BJ (cell line): ENCODE data around the gene NAP1L5. TPM values are rescaled to one million over a fixed set of nuclear protein-coding genes. Genes with fewer than 3 reads are reported as not detected.

Source experiments
- CTCF ChIA-PET: fragments of 350-600 bp; formaldehyde crosslinking; extraction: SDS; loops from one replicate; lab custom pipeline; 2021; ENCODE audit warnings: antibody characterized with exemption, inconsistent platforms; lab: Yijun Ruan, JAX
- POLR2A ChIA-PET: fragments of 300-600 bp; sonication (Branson Sonifier 250); formaldehyde crosslinking; extraction: SDS; loops from one replicate; lab custom pipeline; 2021; ENCODE audit warnings: antibody characterized with exemption; lab: Charles Lee
- DNase-seq: peaks from one replicate; pipeline ENCODE4 v3.0.0-alpha.2; 2011; ENCODE audit warnings: low read depth
- H3K27me3 ChIP-seq: 2 replicates; pipeline ENCODE4 v1.6.0; 2011; ENCODE audit warnings: low read length; ENCODE audit not compliant: control insufficient read depth, insufficient read depth
- H3K36me3 ChIP-seq: 2 replicates; pipeline ENCODE4 v1.5.1; 2011; ENCODE audit warnings: low read length; ENCODE audit not compliant: control insufficient read depth, insufficient read depth
- H3K4me3 ChIP-seq: 2 replicates; pipeline ENCODE4 v1.5.1; 2011; ENCODE audit warnings: low read depth, mild to moderate bottlenecking, control low read depth, low read length
- polyA plus RNA-seq: library from polyadenylated mRNA; depleted of rRNA; stranded (reverse); fragments of >200 nt; gene quantifications from 2 replicates; pipeline ENCODE4 v1.2.3, GENCODE V29; 2011
- TF ChIP-seq, protein P1 (sequence below): IDR thresholded peaks from 2 replicates; pipeline ENCODE4 v1.5.1; 2011; ENCODE audit warnings: low read depth, mild to moderate bottlenecking, control low read depth, inconsistent platforms, low read length, moderate library complexity; ENCODE audit not compliant: insufficient read depth

NAP1L5 gene
- polyA plus RNA-seq, 1 experiment: 2.2 TPM

DNA sequence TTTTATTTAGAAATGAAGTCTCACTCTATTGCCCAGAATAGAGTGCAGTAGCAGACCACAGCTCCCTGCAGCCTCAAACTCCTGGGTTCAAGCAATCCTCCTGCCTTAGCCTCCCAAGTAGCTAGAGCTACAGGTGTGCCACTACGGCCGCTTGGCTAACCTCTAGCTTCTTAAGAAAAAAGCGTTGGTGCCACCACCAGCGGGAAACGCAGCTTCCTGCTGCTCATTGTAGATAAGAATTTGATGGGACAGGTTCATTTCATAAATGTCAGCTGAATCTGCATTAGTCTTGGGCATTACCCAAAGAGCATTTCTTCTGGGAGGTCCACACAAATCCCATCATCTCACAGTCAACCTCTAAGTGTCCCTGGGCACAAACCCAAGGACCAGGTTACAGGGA, 33.2 kb upstream of the NAP1L5 start:
- H3K4me3 ChIP-seq: no peak overlapping the region
- ChIA-PET CTCF (interaction anchor here (0.5 to 0.7 kb wide), 2 partner anchors 191 to 1197 kb away, joined by 3 read pairs; no protein-coding TSS in a partner anchor), POLR2A (no interaction called here)
- peaks cover 6% of the 10 kb centered on the region for H3K36me3 ChIP-seq
- H3K27me3 ChIP-seq: no peaks in the 10 kb centered on the region
- DNase-seq: no peak
- TF ChIP-seq, protein P1, sequence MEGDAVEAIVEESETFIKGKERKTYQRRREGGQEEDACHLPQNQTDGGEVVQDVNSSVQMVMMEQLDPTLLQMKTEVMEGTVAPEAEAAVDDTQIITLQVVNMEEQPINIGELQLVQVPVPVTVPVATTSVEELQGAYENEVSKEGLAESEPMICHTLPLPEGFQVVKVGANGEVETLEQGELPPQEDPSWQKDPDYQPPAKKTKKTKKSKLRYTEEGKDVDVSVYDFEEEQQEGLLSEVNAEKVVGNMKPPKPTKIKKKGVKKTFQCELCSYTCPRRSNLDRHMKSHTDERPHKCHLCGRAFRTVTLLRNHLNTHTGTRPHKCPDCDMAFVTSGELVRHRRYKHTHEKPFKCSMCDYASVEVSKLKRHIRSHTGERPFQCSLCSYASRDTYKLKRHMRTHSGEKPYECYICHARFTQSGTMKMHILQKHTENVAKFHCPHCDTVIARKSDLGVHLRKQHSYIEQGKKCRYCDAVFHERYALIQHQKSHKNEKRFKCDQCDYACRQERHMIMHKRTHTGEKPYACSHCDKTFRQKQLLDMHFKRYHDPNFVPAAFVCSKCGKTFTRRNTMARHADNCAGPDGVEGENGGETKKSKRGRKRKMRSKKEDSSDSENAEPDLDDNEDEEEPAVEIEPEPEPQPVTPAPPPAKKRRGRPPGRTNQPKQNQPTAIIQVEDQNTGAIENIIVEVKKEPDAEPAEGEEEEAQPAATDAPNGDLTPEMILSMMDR: no peak

DNA sequence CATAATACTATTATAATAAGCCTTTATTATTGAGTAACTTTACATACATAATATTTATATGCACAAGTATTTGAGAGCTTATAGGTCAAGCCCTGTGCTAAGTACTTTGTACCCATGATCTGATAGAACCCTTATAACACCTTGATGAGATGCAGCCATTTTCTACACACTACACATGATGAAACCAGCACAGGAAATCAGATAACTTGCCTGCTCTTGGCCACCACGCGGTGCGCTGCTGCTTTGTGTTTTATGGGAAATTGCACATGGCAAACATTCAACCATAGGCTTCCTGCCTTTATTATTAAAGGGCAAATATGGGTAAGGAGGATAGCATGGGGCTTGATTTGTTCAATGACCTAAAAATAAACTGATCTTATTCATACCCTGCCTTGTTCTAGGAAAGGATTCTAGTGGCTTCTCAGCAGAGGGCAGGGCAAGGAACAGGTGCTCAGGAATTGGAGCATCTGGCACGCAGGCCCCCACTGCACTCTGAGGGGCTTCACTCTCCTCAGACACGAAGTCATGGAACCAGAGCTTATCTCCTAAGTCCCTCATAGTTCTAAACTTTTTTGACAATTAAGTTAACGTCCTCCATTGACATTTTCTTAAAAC, 31.6 kb upstream of the NAP1L5 start:
- Histone ChIP-seq H3K4me3 (no peak overlapping the region), H3K36me3 (peaks cover 6% of the 10 kb centered on the region), H3K27me3 (no peaks in the 10 kb centered on the region)
- POLR2A ChIA-PET: no interaction called here
- CTCF ChIA-PET: interaction anchor here (1.0 kb wide), 1 partner anchor 294 kb away, joined by 3 read pairs; no protein-coding TSS in a partner anchor
- TF ChIP-seq, protein P1: no peak
- no peak for DNase-seq

DNA sequence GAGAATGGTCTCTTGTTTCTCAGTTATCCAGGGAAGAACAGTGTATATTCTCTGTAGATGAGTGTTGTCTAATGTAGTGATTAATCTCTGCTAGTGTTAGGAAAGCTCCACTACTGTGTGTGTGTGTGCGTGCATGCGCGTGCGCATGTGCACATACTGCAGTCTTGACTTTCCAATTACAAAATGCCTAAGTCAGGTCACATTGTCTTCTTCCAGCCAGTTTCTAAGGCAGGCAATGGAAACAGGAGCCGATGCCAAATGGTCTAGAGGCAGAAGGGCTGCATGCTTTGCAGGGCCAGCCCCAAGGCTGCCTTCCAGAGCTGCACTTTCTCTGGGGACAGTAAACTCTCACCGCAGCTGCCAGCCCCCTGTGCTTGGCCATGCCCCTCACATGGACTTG, 30.5 kb upstream of the NAP1L5 start:
- POLR2A ChIA-PET: no interaction called here
- CTCF ChIA-PET: no interaction called here
- TF ChIP-seq, protein P1: no peak
- no peak overlapping the region for H3K4me3 ChIP-seq
- DNase-seq: no peak
- H3K27me3 ChIP-seq: no peaks in the 10 kb centered on the region
- H3K36me3 ChIP-seq: peaks cover 8% of the 10 kb centered on the region

DNA sequence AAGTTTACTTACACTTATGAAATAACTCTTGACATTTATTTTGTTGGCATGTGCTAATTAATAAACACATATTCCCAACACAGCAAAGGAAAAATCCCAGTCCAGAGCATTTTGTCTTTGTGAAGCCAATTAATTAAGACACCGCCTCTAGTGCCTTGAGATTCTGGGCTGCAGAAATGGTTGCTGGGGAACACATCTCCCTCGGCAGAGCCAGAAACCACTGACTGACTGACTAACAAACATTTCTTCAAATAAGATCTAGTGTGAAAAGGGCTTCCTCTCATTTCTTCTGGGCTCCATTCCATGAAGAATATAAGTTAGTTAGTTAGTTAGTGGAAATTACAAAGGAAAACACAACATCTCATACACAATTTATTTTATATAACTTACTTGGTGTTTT, 28.4 kb upstream of the NAP1L5 start:
- no peak overlapping the region for H3K4me3 ChIP-seq
- TF ChIP-seq, protein P1: no peak
- no peaks in the 10 kb centered on the region for H3K27me3 ChIP-seq
- H3K36me3 ChIP-seq: peaks cover 8% of the 10 kb centered on the region
- CTCF ChIA-PET: interaction anchor here (2.9 kb wide), 1 partner anchor 20 kb away, joined by 9 read pairs; no protein-coding TSS in a partner anchor
- POLR2A ChIA-PET: no interaction called here
- DNase-seq: no peak

DNA sequence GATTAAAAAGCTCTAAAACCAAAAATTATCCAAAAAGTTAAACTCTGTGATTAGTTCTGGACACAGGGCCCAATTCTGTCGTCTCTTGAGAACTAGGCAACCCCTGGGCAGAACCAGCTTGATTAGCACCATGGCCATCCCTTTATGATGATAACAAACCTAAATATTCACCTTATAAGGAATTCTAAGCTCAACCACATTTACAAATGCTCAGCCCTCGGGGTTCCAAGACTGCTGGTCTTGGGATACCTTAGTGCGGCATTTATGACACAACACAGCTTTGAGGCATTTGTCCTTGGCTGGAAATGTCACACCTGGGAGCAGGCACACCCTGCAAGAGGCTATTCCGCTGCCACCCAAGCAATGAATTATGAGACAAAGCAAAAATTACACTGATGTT, 27.5 kb upstream of the NAP1L5 start:
- Histone ChIP-seq H3K4me3 (no peak overlapping the region), H3K27me3 (no peaks in the 10 kb centered on the region), H3K36me3 (peaks cover 8% of the 10 kb centered on the region)
- CTCF ChIA-PET: interaction anchor here (2.9 kb wide), 1 partner anchor 19 kb away, joined by 9 read pairs; no protein-coding TSS in a partner anchor
- DNase-seq: no peak
- TF ChIP-seq, protein P1: no peak
- POLR2A ChIA-PET: interaction anchor here (0.7 kb wide), 1 partner anchor 115 kb away, joined by 3 read pairs; no protein-coding TSS in a partner anchor
